Measurements from ENCODE around the gene GTPBP6.
"Not testable (repeated sequence)": the region's sequence is repeated elsewhere in the genome, so short reads cannot be mapped to it uniquely, and the experiment has no call there.

GTPBP6 gene

DNA sequence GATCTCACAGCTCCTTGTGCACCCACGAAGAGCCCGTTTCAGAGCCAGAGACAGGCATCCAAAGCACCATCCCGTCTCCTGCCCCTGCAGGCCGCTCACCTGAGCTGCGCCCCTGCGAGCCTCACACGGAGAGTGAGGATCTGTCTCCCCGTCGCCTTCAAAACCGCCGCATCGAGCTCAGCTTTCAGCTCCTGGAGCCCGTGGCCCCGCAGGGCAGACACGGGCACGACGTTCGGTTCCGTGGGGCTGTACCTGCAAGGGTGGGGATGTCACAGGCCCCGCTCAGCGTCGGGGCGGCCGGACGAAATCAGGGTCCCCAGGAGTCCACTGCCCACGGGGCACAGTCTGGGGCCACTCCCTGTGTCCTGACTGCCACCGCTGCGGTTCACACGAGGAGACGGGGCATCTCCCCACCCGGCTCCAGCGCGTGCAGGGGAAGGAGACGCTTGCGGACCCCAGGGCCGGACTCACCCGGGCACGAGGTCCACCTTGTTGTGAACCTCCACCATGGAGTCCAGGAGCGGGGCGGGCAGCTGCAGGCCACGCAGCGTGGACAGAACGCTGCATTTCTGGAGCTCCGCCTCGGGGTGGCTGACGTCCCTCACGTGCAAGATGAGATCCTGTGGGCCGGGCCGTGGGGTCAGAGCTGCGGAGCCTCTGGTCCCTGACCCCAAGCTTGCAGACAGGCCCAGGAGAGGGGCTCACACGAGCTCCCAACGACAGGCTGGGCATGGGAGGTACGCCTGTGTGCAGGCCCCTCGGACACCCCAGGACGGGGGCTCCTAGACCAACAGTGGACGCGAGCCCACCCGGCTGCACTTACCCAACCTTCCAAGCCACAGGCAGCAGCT, 11.1 kb downstream of the GTPBP6 start:
- H3K18ac ChIP-seq (ENCODE audit: low read depth in 1 of 2, low read length in 2 of 2): no peak overlapping the region
- no peaks in the 10 kb centered on the region for H3K4me1 ChIP-seq (ENCODE audit: control insufficient read depth, insufficient read depth, low read depth, low read length)
- H3K14ac ChIP-seq (ENCODE audit: low read length in 2 of 2): no peak overlapping the region
- DNase-seq: no peak
- no peak overlapping the region for H3K4me2 ChIP-seq (ENCODE audit: low read length, poor library complexity, severe bottlenecking)
- no peak overlapping the region for H2BK5ac ChIP-seq (ENCODE audit: low read depth, low read length, poor library complexity, severe bottlenecking)
- peaks cover 18% of the 10 kb centered on the region for H3K79me1 ChIP-seq (replicated peaks; ENCODE audit: low read length, poor library complexity, severe bottlenecking)
- H2AK5ac ChIP-seq (ENCODE audit: low read length, severe bottlenecking): no peak overlapping the region
- H3K27me3 ChIP-seq (ENCODE audit: control insufficient read depth in 1 of 2, insufficient read depth in 1 of 2, low read length in 2 of 2): no peaks in the 10 kb centered on the region
- H4K8ac ChIP-seq (ENCODE audit: low read length): no peak overlapping the region
- WGBS: 97% methylated on average over 58 of the region's 58 CpGs
- H2BK15ac ChIP-seq (ENCODE audit: low read depth, poor library complexity, severe bottlenecking): no peak overlapping the region
- no peak overlapping the region for H3K23ac ChIP-seq (ENCODE audit: low read length in 2 of 2)
- peaks cover 69 to 71% of the 10 kb centered on the region in 2 experiments for H3K36me3 ChIP-seq (ENCODE audit: control insufficient read depth in 1 of 2, insufficient read depth in 2 of 2, low read depth in 1 of 2, low read length in 2 of 2)
- H2AFZ ChIP-seq (ENCODE audit: low read depth, low read length): no peak overlapping the region
- H3K9ac ChIP-seq (ENCODE audit: low read length): no peak overlapping the region
- no peak overlapping the region for H3K4me3 ChIP-seq (ENCODE audit: insufficient read depth in 1 of 2, low read depth in 1 of 2, low read length in 2 of 2)
- no peaks in the 10 kb centered on the region for H3K9me3 ChIP-seq (ENCODE audit: control insufficient read depth, low read length)
- H2BK120ac ChIP-seq (ENCODE audit: low read depth, low read length): no peak overlapping the region
- no peak overlapping the region for H3K4ac ChIP-seq (ENCODE audit: low read depth in 1 of 2, low read length in 2 of 2)
- no peak overlapping the region for H2BK12ac ChIP-seq (ENCODE audit: low read length in 2 of 2)
- no peak overlapping the region for H3K27ac ChIP-seq (ENCODE audit: low read length, poor library complexity, severe bottlenecking)
- H4K91ac ChIP-seq (ENCODE audit: low read length): no peak overlapping the region

DNA sequence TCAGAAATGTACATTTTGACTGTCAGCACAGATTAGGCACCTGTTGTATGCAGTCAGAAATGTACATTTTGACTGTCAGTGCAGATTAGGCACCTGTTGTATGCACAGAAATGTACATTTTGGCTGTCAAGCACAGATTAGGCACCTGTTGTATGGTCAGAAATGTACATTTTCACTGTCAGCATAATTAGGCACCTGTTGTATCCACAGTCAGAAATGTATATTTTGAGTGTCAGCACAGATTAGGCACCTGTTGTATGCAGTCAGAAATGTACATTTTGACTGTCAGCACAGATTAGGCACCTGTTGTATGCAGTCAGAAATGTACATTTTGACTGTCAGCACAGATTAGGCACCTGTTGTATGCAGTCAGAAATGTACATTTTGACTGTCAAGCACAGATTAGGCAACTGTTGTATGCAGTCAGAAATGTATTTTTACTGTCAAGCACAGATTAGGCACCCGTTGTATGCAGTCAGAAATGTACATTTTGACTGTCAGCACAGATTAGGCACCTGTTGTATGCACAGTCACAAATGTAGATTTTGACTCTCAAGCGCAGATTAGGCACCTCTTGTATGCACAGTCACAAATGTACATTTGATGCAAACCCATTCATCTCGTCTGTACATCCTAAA, 11.9 kb downstream of the GTPBP6 start:
- WGBS: 98% methylated on average over 3 of the region's 3 CpGs
- H4K91ac ChIP-seq (ENCODE audit: low read length); H2AFZ ChIP-seq (ENCODE audit: low read depth, low read length); H2BK120ac ChIP-seq (ENCODE audit: low read depth, low read length); H3K18ac ChIP-seq (ENCODE audit: low read depth in 1 of 2, low read length in 2 of 2); H4K8ac ChIP-seq (ENCODE audit: low read length); H3K4me3 ChIP-seq (ENCODE audit: insufficient read depth in 1 of 2, low read depth in 1 of 2, low read length in 2 of 2); DNase-seq; H3K9ac ChIP-seq (ENCODE audit: low read length); H2BK15ac ChIP-seq (ENCODE audit: low read depth, poor library complexity, severe bottlenecking); H3K14ac ChIP-seq (ENCODE audit: low read length in 2 of 2); H2BK5ac ChIP-seq (ENCODE audit: low read depth, low read length, poor library complexity, severe bottlenecking); H3K27ac ChIP-seq (ENCODE audit: low read length, poor library complexity, severe bottlenecking); H3K9me3 ChIP-seq (ENCODE audit: control insufficient read depth, low read length); H2AK5ac ChIP-seq (ENCODE audit: low read length, severe bottlenecking); H3K4ac ChIP-seq (ENCODE audit: low read depth in 1 of 2, low read length in 2 of 2); H3K23ac ChIP-seq (ENCODE audit: low read length in 2 of 2); H3K4me1 ChIP-seq (ENCODE audit: control insufficient read depth, insufficient read depth, low read depth, low read length); H3K27me3 ChIP-seq (ENCODE audit: control insufficient read depth in 1 of 2, insufficient read depth in 1 of 2, low read length in 2 of 2); H2BK12ac ChIP-seq (ENCODE audit: low read length in 2 of 2); H3K4me2 ChIP-seq (ENCODE audit: low read length, poor library complexity, severe bottlenecking): not testable (repeated sequence)
- H3K36me3 ChIP-seq (ENCODE audit: control insufficient read depth in 1 of 2, insufficient read depth in 2 of 2, low read depth in 1 of 2, low read length in 2 of 2): peaks cover 66 to 71% of the 10 kb centered on the region in 2 experiments
- H3K79me1 ChIP-seq (replicated peaks; ENCODE audit: low read length, poor library complexity, severe bottlenecking): peaks cover 13% of the 10 kb centered on the region

DNA sequence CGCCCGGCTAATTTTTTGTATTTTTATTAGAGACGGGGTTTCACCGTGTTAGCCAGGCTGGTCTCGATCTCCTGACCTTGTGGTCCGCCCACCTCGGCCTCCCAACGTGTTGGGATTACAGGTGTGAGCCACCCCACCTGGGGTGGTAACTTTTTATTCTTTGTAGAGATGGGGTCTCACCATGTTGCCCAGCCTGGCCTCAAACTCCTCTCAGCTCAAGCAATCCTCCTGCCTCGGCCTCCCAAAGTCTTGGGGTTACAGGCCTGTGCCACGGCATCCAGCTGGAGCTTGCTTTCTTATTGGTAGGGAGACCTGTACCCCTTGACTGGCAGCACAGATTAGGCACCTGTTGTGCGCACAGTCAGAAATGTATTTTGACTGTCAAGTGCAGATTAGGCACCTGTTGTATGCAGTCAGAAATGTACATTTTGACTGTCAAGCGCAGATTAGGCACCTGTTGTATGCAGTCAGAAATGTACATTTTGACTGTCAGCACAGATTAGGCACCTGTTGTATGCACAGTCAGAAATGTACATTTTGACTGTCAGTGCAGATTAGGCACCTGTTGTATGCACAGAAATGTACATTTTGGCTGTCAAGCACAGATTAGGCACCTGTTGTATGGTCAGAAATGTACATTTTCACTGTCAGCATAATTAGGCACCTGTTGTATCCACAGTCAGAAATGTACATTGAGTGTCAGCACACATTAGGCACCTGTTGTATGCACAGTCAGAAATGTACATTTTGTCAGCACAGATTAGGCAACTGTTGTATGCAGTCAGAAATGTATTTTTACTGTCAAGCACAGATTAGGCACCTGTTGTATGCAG, 12.6 kb downstream of the GTPBP6 start:
- 99% methylated on average over 8 of the region's 12 CpGs for WGBS
- not testable (repeated sequence) for H2BK12ac ChIP-seq (ENCODE audit: low read length in 2 of 2); H3K23ac ChIP-seq (ENCODE audit: low read length in 2 of 2); H3K14ac ChIP-seq (ENCODE audit: low read length in 2 of 2); DNase-seq; H2BK120ac ChIP-seq (ENCODE audit: low read depth, low read length); H3K9me3 ChIP-seq (ENCODE audit: control insufficient read depth, low read length); H2AFZ ChIP-seq (ENCODE audit: low read depth, low read length); H3K18ac ChIP-seq (ENCODE audit: low read depth in 1 of 2, low read length in 2 of 2); H3K4me2 ChIP-seq (ENCODE audit: low read length, poor library complexity, severe bottlenecking); H3K4me1 ChIP-seq (ENCODE audit: control insufficient read depth, insufficient read depth, low read depth, low read length); H3K9ac ChIP-seq (ENCODE audit: low read length); H3K27ac ChIP-seq (ENCODE audit: low read length, poor library complexity, severe bottlenecking); H2BK5ac ChIP-seq (ENCODE audit: low read depth, low read length, poor library complexity, severe bottlenecking); H4K8ac ChIP-seq (ENCODE audit: low read length); H3K4ac ChIP-seq (ENCODE audit: low read depth in 1 of 2, low read length in 2 of 2); H3K4me3 ChIP-seq (ENCODE audit: insufficient read depth in 1 of 2, low read depth in 1 of 2, low read length in 2 of 2); H2AK5ac ChIP-seq (ENCODE audit: low read length, severe bottlenecking); H4K91ac ChIP-seq (ENCODE audit: low read length); H3K27me3 ChIP-seq (ENCODE audit: control insufficient read depth in 1 of 2, insufficient read depth in 1 of 2, low read length in 2 of 2); H2BK15ac ChIP-seq (ENCODE audit: low read depth, poor library complexity, severe bottlenecking)
- H3K79me1 ChIP-seq (replicated peaks; ENCODE audit: low read length, poor library complexity, severe bottlenecking): peaks cover 10% of the 10 kb centered on the region
- peaks cover 64 to 71% of the 10 kb centered on the region in 2 experiments for H3K36me3 ChIP-seq (ENCODE audit: control insufficient read depth in 1 of 2, insufficient read depth in 2 of 2, low read depth in 1 of 2, low read length in 2 of 2)

DNA sequence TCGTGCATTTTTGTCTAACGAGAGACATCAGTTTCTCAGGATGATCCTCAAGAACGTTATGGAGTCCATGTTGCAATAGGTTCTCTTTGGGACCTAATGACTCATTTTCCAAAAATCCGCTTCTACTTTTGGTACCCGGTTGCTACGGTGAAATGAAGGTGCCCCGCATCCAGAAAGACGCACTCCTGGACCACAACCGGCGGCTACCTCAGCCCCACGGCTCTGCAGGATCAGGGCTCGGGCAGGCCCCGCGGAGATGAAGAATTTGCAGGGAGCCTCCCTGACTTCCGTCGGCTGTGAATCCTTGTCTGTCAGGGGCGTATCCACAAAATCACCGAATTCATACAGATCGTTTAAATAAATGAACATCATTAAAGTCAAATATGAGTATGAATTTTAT, 15.6 kb downstream of the GTPBP6 start:
- H2AK5ac ChIP-seq (ENCODE audit: low read length, severe bottlenecking): no peak overlapping the region
- H3K4me2 ChIP-seq (ENCODE audit: low read length, poor library complexity, severe bottlenecking): no peak overlapping the region
- H2BK120ac ChIP-seq (ENCODE audit: low read depth, low read length): no peak overlapping the region
- H3K27me3 ChIP-seq (ENCODE audit: control insufficient read depth in 1 of 2, insufficient read depth in 1 of 2, low read length in 2 of 2): no peaks in the 10 kb centered on the region
- no peak overlapping the region for H2BK15ac ChIP-seq (ENCODE audit: low read depth, poor library complexity, severe bottlenecking)
- no peaks in the 10 kb centered on the region for H3K9me3 ChIP-seq (ENCODE audit: control insufficient read depth, low read length)
- no peak overlapping the region for H3K14ac ChIP-seq (ENCODE audit: low read length in 2 of 2)
- no peak overlapping the region for H2BK12ac ChIP-seq (ENCODE audit: low read length in 2 of 2)
- H3K18ac ChIP-seq (ENCODE audit: low read depth in 1 of 2, low read length in 2 of 2): no peak overlapping the region
- H3K9ac ChIP-seq (ENCODE audit: low read length): no peak overlapping the region
- 97% methylated on average over 15 of the region's 19 CpGs for WGBS
- H4K91ac ChIP-seq (ENCODE audit: low read length): no peak overlapping the region
- peaks cover 6% of the 10 kb centered on the region for H3K79me1 ChIP-seq (replicated peaks; ENCODE audit: low read length, poor library complexity, severe bottlenecking)
- H2BK5ac ChIP-seq (ENCODE audit: low read depth, low read length, poor library complexity, severe bottlenecking): no peak overlapping the region
- no peak overlapping the region for H3K23ac ChIP-seq (ENCODE audit: low read length in 2 of 2)
- H4K8ac ChIP-seq (ENCODE audit: low read length): no peak overlapping the region
- no peak overlapping the region for H3K4me3 ChIP-seq (ENCODE audit: insufficient read depth in 1 of 2, low read depth in 1 of 2, low read length in 2 of 2)
- no peak overlapping the region for H2AFZ ChIP-seq (ENCODE audit: low read depth, low read length)
- peaks cover 68 to 73% of the 10 kb centered on the region in 2 experiments for H3K36me3 ChIP-seq (ENCODE audit: control insufficient read depth in 1 of 2, insufficient read depth in 2 of 2, low read depth in 1 of 2, low read length in 2 of 2)
- H3K4me1 ChIP-seq (ENCODE audit: control insufficient read depth, insufficient read depth, low read depth, low read length): no peaks in the 10 kb centered on the region
- H3K4ac ChIP-seq (ENCODE audit: low read depth in 1 of 2, low read length in 2 of 2): no peak overlapping the region
- DNase-seq: no peak
- H3K27ac ChIP-seq (ENCODE audit: low read length, poor library complexity, severe bottlenecking): no peak overlapping the region

Measured in mesenchymal stem cell (in vitro differentiated cells and primary cell).